ENCODE results near the gene TRHDE.

TRHDE gene

GRCh38 chr12:72272091-72272661 is at the start of gene TRHDE:
Gene TRHDE, plus strand, starts transcription at chr12:72272370. Its CDS starts 274 bp downstream, at chr12:72272644.
- DNase-seq (ENCODE audit: low read depth), result no peak
- peak within 1 kb of the TSS; percentile 60 for H3K4me3 ChIP-seq (ENCODE audit: control insufficient read depth, low read depth, low read length)
- TF ChIP-seq CTCF (IDR thresholded peaks at IDR 0.05; ENCODE audit: control insufficient read depth, insufficient read depth, low read depth, low read length, missing control alignments), result no peak

GRCh38 chr12:72226510-72226909 is 45.7 kb upstream of the TRHDE start:
- DNase-seq (ENCODE audit: low read depth), result no peak
- no peak for TF ChIP-seq CTCF (IDR thresholded peaks at IDR 0.05; ENCODE audit: control insufficient read depth, insufficient read depth, low read depth, low read length, missing control alignments)
- H3K4me3 ChIP-seq (ENCODE audit: control insufficient read depth, low read depth, low read length), result no peak overlapping the region

GRCh38 chr12:72228424-72228823 is 43.7 kb upstream of the TRHDE start:
- H3K4me3 ChIP-seq (ENCODE audit: control insufficient read depth, low read depth, low read length), result no peak overlapping the region
- TF ChIP-seq CTCF (IDR thresholded peaks at IDR 0.05; ENCODE audit: control insufficient read depth, insufficient read depth, low read depth, low read length, missing control alignments), result no peak
- no peak for DNase-seq (ENCODE audit: low read depth)

- H3K4me3 ChIP-seq (ENCODE audit: control insufficient read depth, low read depth, low read length), result no peak overlapping the region
- no peak for TF ChIP-seq CTCF (IDR thresholded peaks at IDR 0.05; ENCODE audit: control insufficient read depth, insufficient read depth, low read depth, low read length, missing control alignments)
- peak; percentile 17 for DNase-seq (ENCODE audit: low read depth)
Observed at GRCh38 chr12:72230589-72230988, 41.6 kb upstream of the TRHDE start.

- no peak overlapping the region for H3K4me3 ChIP-seq (ENCODE audit: control insufficient read depth, low read depth, low read length)
- DNase-seq (ENCODE audit: low read depth), result no peak
- no peak for TF ChIP-seq CTCF (IDR thresholded peaks at IDR 0.05; ENCODE audit: control insufficient read depth, insufficient read depth, low read depth, low read length, missing control alignments)
Observed at GRCh38 chr12:72234886-72235285, 37.3 kb upstream of the TRHDE start.

- no peak overlapping the region for H3K4me3 ChIP-seq (ENCODE audit: control insufficient read depth, low read depth, low read length)
- no peak for DNase-seq (ENCODE audit: low read depth)
- no peak for TF ChIP-seq CTCF (IDR thresholded peaks at IDR 0.05; ENCODE audit: control insufficient read depth, insufficient read depth, low read depth, low read length, missing control alignments)
Observed at GRCh38 chr12:72236071-72236705, 36.0 kb upstream of the TRHDE start.

Measured in AG09309 (cell line).